ENCODE measurements around the gene FAR2. TPM values are rescaled to one million over a fixed set of nuclear protein-coding genes. Genes with fewer than 3 reads are reported as not detected.
A peak's percentile ranks its signal among the peaks of the same experiment; 100 is the strongest.
"Not testable (repeated sequence)": the region's sequence is repeated elsewhere in the genome, so short reads cannot be mapped to it uniquely, and the experiment has no call there.

FAR2 gene
- total and polyA plus RNA-seq, 4 donors = 7.1 to 14.4 (median 11.2) TPM

DNA sequence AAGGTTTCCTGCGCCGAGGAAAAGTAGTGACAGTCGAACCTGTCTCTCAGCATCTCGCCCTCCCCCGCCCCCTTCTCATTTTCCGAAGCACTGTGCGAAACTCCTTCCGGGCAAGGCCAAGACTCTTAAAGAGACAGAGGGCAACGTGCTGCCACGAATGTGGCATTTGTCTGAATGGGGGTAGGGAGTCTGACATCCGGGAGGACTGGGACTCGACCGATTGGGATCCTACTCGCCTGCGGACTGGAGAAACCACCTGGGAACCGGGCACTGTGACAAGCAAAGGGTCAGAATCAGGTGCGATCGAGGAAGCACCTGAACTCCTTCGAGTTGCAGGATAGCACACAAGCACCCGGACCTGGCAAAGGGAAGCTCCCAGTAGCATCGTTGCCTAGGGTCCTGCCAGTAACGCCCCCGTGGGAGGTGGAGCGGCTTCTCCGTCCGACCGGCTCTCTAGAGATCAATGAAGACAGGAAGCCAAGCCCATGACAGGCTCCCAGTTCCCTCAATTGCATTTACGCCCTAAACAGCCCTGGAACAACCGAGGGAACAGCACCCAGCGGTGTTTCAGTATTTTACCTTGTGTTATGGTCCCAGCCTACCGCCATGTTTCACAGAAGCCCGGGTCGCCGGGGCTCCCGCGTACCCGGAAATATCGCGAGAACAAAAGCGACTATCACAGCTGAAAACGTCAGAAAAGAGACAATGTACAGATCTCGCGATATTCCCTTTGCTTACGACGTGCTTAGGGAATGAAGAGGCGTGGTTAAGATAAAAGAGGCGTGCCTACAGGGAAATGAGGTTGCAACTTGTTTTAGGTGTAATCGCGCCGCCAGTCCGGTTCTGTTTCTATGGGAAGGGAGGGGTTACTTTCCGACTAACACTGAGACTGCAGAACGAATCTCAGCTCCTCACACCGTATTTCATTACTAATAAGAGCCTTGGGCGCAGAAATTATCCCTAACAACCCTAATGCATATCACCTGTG is 231.8 kb downstream of the FAR2 start, which contains the start of gene ERGIC2:
Gene ERGIC2, minus strand, starts transcription at position 637 of the 988 bp plus-strand sequence. CDS start 9,539 bp downstream, outside the sequence.
- H3K9me3 ChIP-seq (ENCODE audit: control insufficient read depth in 4 of 4, insufficient read depth in 3 of 4, low read length in 3 of 4) = no peaks in the 10 kb centered on the region
- 0% methylated on average over 55 of the region's 55 CpGs for WGBS, 2 donors
- H3K9ac ChIP-seq (ENCODE audit: insufficient read depth in 1 of 2, low read length in 2 of 2) = peak within 1 kb of the TSS; percentile 97 to 100
- peak within 1 kb of the TSS; percentile 97 for H3K4me3 ChIP-seq
- H3K4me1 ChIP-seq (ENCODE audit: control insufficient read depth in 5 of 5, insufficient read depth in 5 of 5, low read length in 5 of 5) = peaks cover 0 to 16% (median 4%) of the 10 kb centered on the region in 5 donors
- DNase-seq (peak; percentile 95 to 99 (median 99)), ATAC-seq (ENCODE audit: insufficient read depth, low FRiP score) (peak; percentile 95)
- no peak for TF ChIP-seq CTCF (IDR thresholded peaks at IDR 0.05; ENCODE audit: control extremely low read depth, extremely low read depth)
- H3K27me3 ChIP-seq (ENCODE audit: control insufficient read depth in 3 of 3, insufficient read depth in 3 of 3, low read length in 2 of 3) = peaks cover 0 to 2% (median 0%) of the 10 kb centered on the region in 3 donors
- peak within 1 kb of the TSS; percentile 90 to 97 for H3K27ac ChIP-seq (ENCODE audit: low read depth in 1 of 2, low read length in 1 of 2)
- H3K36me3 ChIP-seq (ENCODE audit: control insufficient read depth in 4 of 4, insufficient read depth in 4 of 4, low read length in 4 of 4) = peaks cover 1 to 9% (median 4%) of the 10 kb centered on the region in 4 donors

DNA sequence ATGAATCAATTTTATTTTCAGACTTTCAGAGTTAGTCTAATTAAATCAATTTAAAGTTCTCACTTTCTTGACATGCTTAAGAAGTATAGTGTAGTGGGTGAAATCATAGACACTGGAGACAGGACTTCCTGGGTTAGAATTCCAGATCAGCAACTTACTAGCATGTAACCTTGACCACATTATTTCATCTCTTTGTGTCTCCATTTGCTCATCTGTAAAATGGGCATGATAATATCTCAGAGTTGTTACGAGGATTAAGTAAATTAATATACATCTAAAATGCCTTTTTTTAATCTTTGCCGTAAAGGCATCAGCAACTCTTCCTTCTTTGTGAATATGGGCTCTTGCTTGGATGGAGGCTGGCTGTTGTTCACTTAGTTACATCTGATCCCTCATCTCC is 233.2 kb downstream of the FAR2 start:
- H3K4me3 ChIP-seq = no peak overlapping the region
- peak in 1 of 3 donors; percentile 2 for DNase-seq
- H3K27me3 ChIP-seq (ENCODE audit: control insufficient read depth in 3 of 3, insufficient read depth in 3 of 3, low read length in 2 of 3) = peaks cover 0 to 2% (median 0%) of the 10 kb centered on the region in 3 donors
- peaks cover 0 to 16% (median 3%) of the 10 kb centered on the region in 5 donors for H3K4me1 ChIP-seq (ENCODE audit: control insufficient read depth in 5 of 5, insufficient read depth in 5 of 5, low read length in 5 of 5)
- WGBS, 2 donors = 97% methylated on average over 2 of the region's 2 CpGs
- no peak overlapping the region for H3K27ac ChIP-seq (ENCODE audit: low read depth in 1 of 2, low read length in 1 of 2)
- no peaks in the 10 kb centered on the region for H3K9me3 ChIP-seq (ENCODE audit: control insufficient read depth in 4 of 4, insufficient read depth in 3 of 4, low read length in 3 of 4)
- H3K9ac ChIP-seq (ENCODE audit: insufficient read depth in 1 of 2, low read length in 2 of 2) = no peak overlapping the region
- ATAC-seq (ENCODE audit: insufficient read depth, low FRiP score) = no peak
- no peak for TF ChIP-seq CTCF (IDR thresholded peaks at IDR 0.05; ENCODE audit: control extremely low read depth, extremely low read depth)
- H3K36me3 ChIP-seq (ENCODE audit: control insufficient read depth in 4 of 4, insufficient read depth in 4 of 4, low read length in 4 of 4) = peaks cover 1 to 6% (median 4%) of the 10 kb centered on the region in 4 donors

GRCh38 chr12:29385194-29385593 is 236.1 kb downstream of the FAR2 start:
- 93 to 95% methylated on average over 17 of the region's 17 CpGs for WGBS, 2 donors
- not testable (repeated sequence) for H3K9me3 ChIP-seq (ENCODE audit: control insufficient read depth in 4 of 4, insufficient read depth in 3 of 4, low read length in 3 of 4); H3K4me3 ChIP-seq; H3K36me3 ChIP-seq (ENCODE audit: control insufficient read depth in 4 of 4, insufficient read depth in 4 of 4, low read length in 4 of 4); H3K9ac ChIP-seq (ENCODE audit: insufficient read depth in 1 of 2, low read length in 2 of 2); H3K27me3 ChIP-seq (ENCODE audit: control insufficient read depth in 3 of 3, insufficient read depth in 3 of 3, low read length in 2 of 3); ATAC-seq (ENCODE audit: insufficient read depth, low FRiP score); H3K27ac ChIP-seq (ENCODE audit: low read depth in 1 of 2, low read length in 1 of 2); H3K4me1 ChIP-seq (ENCODE audit: control insufficient read depth in 5 of 5, insufficient read depth in 5 of 5, low read length in 5 of 5); DNase-seq

Other genes starting within 250 kb of the FAR2 start
- gene ERGIC2, start 231.9 kb downstream of the FAR2 start, total RNA-seq = 10 to 100 TPM; 57.5 to 70.5 TPM
- gene ERGIC2, start 231.9 kb downstream of the FAR2 start, polyA plus RNA-seq = 10 to 100 TPM; 39.5 to 39.9 TPM

Measured in lung (tissue), 12 donors.